ENCODE measurements around the gene SEC22A.

DNA sequence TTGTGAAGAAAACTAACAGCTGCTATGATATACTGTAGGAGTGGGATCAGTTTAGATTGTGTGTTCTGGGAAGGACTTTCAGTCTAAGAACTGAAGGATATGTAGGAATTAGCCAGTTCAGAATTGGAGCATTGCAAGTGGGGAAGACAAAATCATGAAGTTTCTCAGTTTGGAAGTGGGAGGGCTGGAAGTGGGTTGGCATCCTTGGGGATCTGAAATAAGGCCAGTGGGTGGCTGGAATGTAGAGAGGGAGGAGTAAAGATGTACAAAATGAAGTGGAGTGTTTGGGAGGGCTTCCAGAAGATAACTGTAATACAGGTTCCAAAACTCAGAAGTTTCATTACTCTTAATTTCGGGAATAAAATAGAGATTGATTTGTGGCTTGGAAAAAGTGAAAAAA lies 17.2 kb downstream of the SEC22A start:
- TF ChIP-seq TARDBP (IDR thresholded peaks at IDR 0.05) (no peak), L3MBTL2 (conservative IDR thresholded peaks at IDR 0.05) (no peak), SP1 (IDR thresholded peaks at IDR 0.05) (no peak), HDGF (IDR thresholded peaks at IDR 0.05; ENCODE audit: borderline replicate concordance) (no peak), FOXM1 (IDR thresholded peaks at IDR 0.05; ENCODE audit: borderline replicate concordance) (no peak), ELF4 (IDR thresholded peaks at IDR 0.05) (no peak), LEF1 (IDR thresholded peaks at IDR 0.05; ENCODE audit: borderline replicate concordance) (no peak), FOXA1 (IDR thresholded peaks at IDR 0.05) (no peak)

Data from HEK293T (cell line).